NCI-H2196 treated with DMSO at 0.1 percent for 48 hours (cell line): Measurements from ENCODE around the gene TSPYL1.

Experiments
- DNase-seq: peaks from one replicate; lab custom pipeline; 2025; ENCODE audit not compliant: unreplicated experiment; lab: John Stamatoyannopoulos, UW

TSPYL1 gene

GRCh38 chr6:116265041-116265829 is 14.5 kb downstream of the TSPYL1 start:
- no peak for DNase-seq

GRCh38 chr6:116263353-116263752 is 16.4 kb downstream of the TSPYL1 start:
- no peak for DNase-seq

- no peak for DNase-seq
Observed at GRCh38 chr6:116258520-116258919, 21.2 kb downstream of the TSPYL1 start.

- no peak for DNase-seq
Observed at GRCh38 chr6:116256694-116257093, 23.0 kb downstream of the TSPYL1 start.

GRCh38 chr6:116255246-116255800 is 24.4 kb downstream of the TSPYL1 start:
- no peak for DNase-seq

GRCh38 chr6:116254297-116255056 is 25.3 kb downstream of the TSPYL1 start:
- DNase-seq = no peak

- DNase-seq = peak; percentile 85
Observed at GRCh38 chr6:116253505-116254296, 26.0 kb downstream of the TSPYL1 start, which contains the start of gene TSPYL4. Gene TSPYL4 (minus strand): TSS chr6:116254075. CDS start chr6:116254008, 67 bp downstream.

GRCh38 chr6:116253188-116253504 is 26.6 kb downstream of the TSPYL1 start:
- no peak for DNase-seq

- DNase-seq = no peak
Observed at GRCh38 chr6:116251568-116252384, 28.0 kb downstream of the TSPYL1 start.

GRCh38 chr6:116248577-116248976 is 31.2 kb downstream of the TSPYL1 start:
- no peak for DNase-seq

GRCh38 chr6:116247285-116247684 is 32.4 kb downstream of the TSPYL1 start:
- no peak for DNase-seq

- DNase-seq = no peak
Observed at GRCh38 chr6:116246089-116246488, 33.6 kb downstream of the TSPYL1 start.

GRCh38 chr6:116244284-116244683 is 35.4 kb downstream of the TSPYL1 start:
- no peak for DNase-seq

- no peak for DNase-seq
Observed at GRCh38 chr6:116239856-116240255, 39.9 kb downstream of the TSPYL1 start.

GRCh38 chr6:116239256-116239655 is 40.5 kb downstream of the TSPYL1 start:
- DNase-seq = no peak

GRCh38 chr6:116238083-116238482 is 41.6 kb downstream of the TSPYL1 start:
- DNase-seq = no peak

- no peak for DNase-seq
Observed at GRCh38 chr6:116234689-116235088, 45.0 kb downstream of the TSPYL1 start.

- DNase-seq = no peak
Observed at GRCh38 chr6:116229287-116229913, 50.3 kb downstream of the TSPYL1 start.
